Muscle of leg (tissue), 9 donors: ENCODE measurements around the gene SSBP3. TPM values are rescaled to one million over a fixed set of nuclear protein-coding genes. Genes with fewer than 3 reads are reported as not detected.

ENCODE experiments used
- polyA plus RNA-seq, 8 donors: library from polyadenylated mRNA; unstranded; fragments of 120-200 nt; gene quantifications; one replicate each; pipeline versions ENCODE4 v1.2.1 to v1.2.3, GENCODE V29; 2013; ENCODE audit warnings: inconsistent platforms in 1 of 8, low replicate concordance in 1 of 8; ENCODE audit not compliant: insufficient read length in 8 of 8, insufficient read depth in 1 of 8
- total RNA-seq: library from RNA; stranded (reverse); fragments of 120-200 nt; gene quantifications from one replicate; pipeline ENCODE4 v1.2.4, GENCODE V29; 2013

The SSBP3 gene
- total and polyA plus RNA-seq, 9 donors: 14.9 to 63.8 (median 54.2) TPM

Other genes with a start within 250 kb of the SSBP3 start
- 5.6 TPM for gene CYB5RL, start 206.4 kb downstream of the SSBP3 start, total RNA-seq
- 1 to 10 TPM; 4.5 to 8.0 (median 5.5) TPM for gene CYB5RL, start 206.4 kb downstream of the SSBP3 start, polyA plus RNA-seq
- 45.0 TPM for gene MRPL37, start 206.2 kb downstream of the SSBP3 start, total RNA-seq
- gene MRPL37, start 206.2 kb downstream of the SSBP3 start, polyA plus RNA-seq: 10 to 100 TPM; 59.3 to 70.2 (median 62.9) TPM
- 8.2 TPM for gene ACOT11, start 141.8 kb upstream of the SSBP3 start, total RNA-seq
- 10 to 100 TPM in 1 of 8 donors, 1 to 10 TPM in 7; 2.8 to 10.1 (median 5.3) TPM for gene ACOT11, start 141.8 kb upstream of the SSBP3 start, polyA plus RNA-seq
- gene FAM151A, start 217.1 kb upstream of the SSBP3 start, total RNA-seq: not detected
- 1 to 10 TPM in 1 of 8 donors, under 1 TPM in 7; 0.20 to 1.3 (median 0.47) TPM for gene FAM151A, start 217.1 kb upstream of the SSBP3 start, polyA plus RNA-seq
- gene MROH7, start 235.4 kb upstream of the SSBP3 start, total RNA-seq: 4.3 TPM
- 1 to 10 TPM; 1.4 to 9.8 (median 3.3) TPM for gene MROH7, start 235.4 kb upstream of the SSBP3 start, polyA plus RNA-seq